T1000 (cell line): Measurements from ENCODE around the gene TEDC2.
"Not testable (repeated sequence)": the region's sequence is repeated elsewhere in the genome, so short reads cannot be mapped to it uniquely, and the experiment has no call there.

Experiments used
- DNase-seq: peaks from one replicate; lab custom pipeline; 2025; ENCODE audit warnings: mixed read lengths; lab: John Stamatoyannopoulos, UW

Gene TEDC2

GRCh38 chr16:2459647-2460390, at the start of gene TEDC2:
TEDC2 (plus strand) TSS chr16:2460109; CDS start chr16:2460145, 36 bp downstream.
- peak; percentile 93 for DNase-seq

- DNase-seq, result no peak
These were observed 44.8 kb upstream of the TEDC2 start for GRCh38 chr16:2415085-2415484.

- DNase-seq, result no peak
These were observed 39.9 kb upstream of the TEDC2 start for GRCh38 chr16:2420035-2420434.

GRCh38 chr16:2422123-2422867, 37.6 kb upstream of the TEDC2 start:
- no peak for DNase-seq

GRCh38 chr16:2424061-2425007, 35.6 kb upstream of the TEDC2 start:
- no peak for DNase-seq

- no peak for DNase-seq
These were observed 34.8 kb upstream of the TEDC2 start for GRCh38 chr16:2425008-2425518.

GRCh38 chr16:2425825-2426430, 34.0 kb upstream of the TEDC2 start:
- no peak for DNase-seq

- no peak for DNase-seq
These were observed 33.0 kb upstream of the TEDC2 start for GRCh38 chr16:2426941-2427361.

- DNase-seq, result no peak
These were observed 32.4 kb upstream of the TEDC2 start for GRCh38 chr16:2427526-2427925.

GRCh38 chr16:2428051-2428783, 31.7 kb upstream of the TEDC2 start:
- DNase-seq, result peak; percentile 63

- no peak for DNase-seq
These were observed 31.2 kb upstream of the TEDC2 start for GRCh38 chr16:2428784-2429033.

GRCh38 chr16:2429034-2429770, 30.7 kb upstream of the TEDC2 start, which contains the start of gene CCNF:
CCNF (plus strand) TSS chr16:2429447; CDS start chr16:2429482, 35 bp downstream.
- peak; percentile 96 for DNase-seq

GRCh38 chr16:2429771-2430663, 29.9 kb upstream of the TEDC2 start:
- DNase-seq, result no peak

- DNase-seq, result no peak
These were observed 27.6 kb upstream of the TEDC2 start for GRCh38 chr16:2432286-2432685.

- DNase-seq, result no peak
These were observed 27.0 kb upstream of the TEDC2 start for GRCh38 chr16:2432801-2433505.

GRCh38 chr16:2435236-2435635, 24.7 kb upstream of the TEDC2 start:
- not testable (repeated sequence) for DNase-seq

GRCh38 chr16:2436110-2436509, 23.8 kb upstream of the TEDC2 start:
- DNase-seq, result no peak

GRCh38 chr16:2437032-2437790, 22.7 kb upstream of the TEDC2 start:
- DNase-seq, result no peak
